Smooth muscle cell of the brain vasculature (primary cell): ENCODE measurements around the gene CHTOP.
"Not testable (repeated sequence)": the region's sequence is repeated elsewhere in the genome, so short reads cannot be mapped to it uniquely, and the experiment has no call there.

Experiments
- DNase-seq: peaks from one replicate; pipeline ENCODE4 v3.0.0-alpha.2; 2012; ENCODE audit warnings: low read depth, low spot score

Gene CHTOP

GRCh38 chr1:153659175-153659534, 25.3 kb downstream of the CHTOP start:
- DNase-seq = no peak

- DNase-seq = no peak
Observed at GRCh38 chr1:153659656-153660055, 25.8 kb downstream of the CHTOP start.

DNA sequence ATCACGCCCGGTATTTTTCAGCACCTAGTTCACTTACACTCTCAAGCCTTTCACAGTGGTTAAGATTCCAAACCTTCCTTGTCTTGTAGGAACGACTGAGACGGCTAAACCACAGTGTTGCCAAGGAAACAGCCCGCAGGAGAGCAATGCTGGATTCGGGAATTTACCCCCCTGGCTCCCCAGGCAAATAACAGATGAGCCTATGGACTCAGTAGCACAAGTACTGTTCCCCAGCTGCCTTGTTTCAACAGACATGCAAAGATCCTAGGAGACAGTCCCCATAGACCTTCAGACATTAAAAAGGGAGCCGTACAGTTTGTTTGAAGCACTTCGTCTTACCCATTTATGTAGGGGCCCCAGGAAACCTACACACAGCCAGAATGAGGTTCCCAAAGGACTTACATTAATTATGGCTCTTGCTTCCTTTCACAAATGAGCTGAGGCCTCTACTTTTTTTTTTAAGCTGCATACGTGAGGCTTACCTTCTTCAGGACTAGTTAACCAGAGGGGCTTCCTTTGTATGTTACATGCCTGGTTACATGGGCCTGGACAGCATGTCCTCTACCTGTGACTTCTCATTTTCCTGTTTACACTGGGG, 27.3 kb downstream of the CHTOP start:
- no peak for DNase-seq

- DNase-seq = no peak
Observed at GRCh38 chr1:153662269-153662668, 28.4 kb downstream of the CHTOP start.

DNA sequence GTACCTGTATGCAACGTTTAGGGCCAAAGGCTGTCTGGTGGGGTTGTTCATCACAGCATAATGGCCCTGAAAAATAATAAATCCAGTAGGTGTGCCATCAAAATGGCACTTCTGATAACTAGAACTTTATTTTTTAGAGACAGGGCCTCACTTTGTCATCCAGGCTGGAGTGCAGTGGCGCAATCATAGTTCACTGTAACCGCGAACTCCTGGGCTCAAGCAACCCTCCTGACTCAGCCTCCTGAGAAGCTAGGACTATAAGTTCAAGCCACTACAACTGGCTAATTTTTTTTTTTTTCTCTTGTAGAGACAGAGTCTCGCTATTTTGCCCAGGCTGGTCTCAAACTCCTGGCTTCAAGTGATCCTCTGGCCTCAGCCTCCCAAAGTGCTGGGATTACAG, 29.3 kb downstream of the CHTOP start:
- no peak for DNase-seq

- DNase-seq = no peak
Observed at GRCh38 chr1:153667439-153667838, 33.6 kb downstream of the CHTOP start.

DNA sequence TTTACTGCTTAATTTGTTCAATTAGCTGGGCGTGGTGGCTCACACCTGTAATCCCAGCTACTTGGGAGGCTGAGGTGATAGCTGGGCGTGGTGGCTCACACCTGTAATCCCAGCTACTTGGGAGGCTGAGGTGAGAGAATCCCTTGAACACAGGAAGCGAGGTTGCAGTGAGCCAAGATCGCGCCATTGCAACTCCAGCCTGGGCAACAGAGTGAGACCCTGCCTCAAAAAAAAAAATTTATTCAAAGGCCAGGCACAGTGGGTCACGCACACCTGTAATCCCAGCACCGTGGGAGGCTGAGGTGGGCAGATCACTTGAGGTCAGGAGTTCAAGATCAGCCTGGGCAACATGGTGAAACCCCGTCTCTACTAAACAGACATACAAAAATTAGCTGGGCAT, 34.8 kb downstream of the CHTOP start:
- not testable (repeated sequence) for DNase-seq

DNA sequence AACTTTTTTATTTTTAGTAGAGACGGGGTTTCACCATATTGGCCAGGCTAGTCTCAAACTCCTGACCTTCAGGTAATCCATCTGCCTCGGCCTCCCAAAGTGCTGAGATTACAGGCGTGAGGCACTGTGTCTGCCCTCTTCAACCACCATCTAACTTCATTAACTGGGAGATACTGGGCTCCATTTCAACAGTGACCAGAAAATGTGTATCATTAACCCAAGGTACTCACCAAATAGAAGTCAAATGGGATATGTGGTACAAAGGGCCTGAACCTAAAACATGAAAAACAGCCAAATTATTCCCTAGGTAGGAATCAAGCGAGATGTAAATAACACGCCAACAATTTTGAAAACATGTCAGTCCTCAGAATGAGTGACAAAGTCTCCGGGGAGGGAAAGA, 35.7 kb downstream of the CHTOP start:
- no peak for DNase-seq

DNA sequence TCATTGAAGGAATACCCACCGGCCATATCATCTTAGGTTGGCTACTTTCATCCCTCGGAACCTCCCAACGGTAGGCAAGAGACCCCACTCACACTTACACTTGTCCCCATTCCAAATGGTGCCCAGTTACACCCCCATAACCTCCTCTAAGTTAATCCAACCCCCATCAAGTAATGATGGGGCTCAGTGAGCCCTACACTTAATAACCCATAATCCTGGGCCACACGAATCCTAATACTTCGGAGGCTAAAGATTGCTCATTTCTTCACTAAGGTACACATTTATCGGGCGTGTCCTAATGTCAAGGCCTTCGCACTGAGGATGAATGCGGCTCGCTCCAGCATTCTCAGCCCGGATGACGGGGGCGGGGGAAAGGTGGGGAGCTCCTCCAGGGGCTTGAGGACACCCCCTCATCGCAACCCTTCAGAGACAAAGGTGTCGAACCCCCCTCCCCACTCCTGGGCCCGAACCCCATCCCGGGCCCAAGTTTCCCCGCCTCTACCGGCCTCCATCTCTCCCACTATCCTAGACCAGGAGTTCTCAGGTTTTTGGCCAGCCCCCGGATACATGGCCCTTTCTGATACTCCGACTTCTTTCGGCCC, 36.5 kb downstream of the CHTOP start:
- no peak for DNase-seq

- DNase-seq = peak; percentile 97
Observed at GRCh38 chr1:153670859-153671627, 37.2 kb downstream of the CHTOP start, which contains the start of gene ILF2. Gene ILF2 (minus strand): TSS chr1:153670993. CDS start chr1:153670922, 71 bp downstream.

DNA sequence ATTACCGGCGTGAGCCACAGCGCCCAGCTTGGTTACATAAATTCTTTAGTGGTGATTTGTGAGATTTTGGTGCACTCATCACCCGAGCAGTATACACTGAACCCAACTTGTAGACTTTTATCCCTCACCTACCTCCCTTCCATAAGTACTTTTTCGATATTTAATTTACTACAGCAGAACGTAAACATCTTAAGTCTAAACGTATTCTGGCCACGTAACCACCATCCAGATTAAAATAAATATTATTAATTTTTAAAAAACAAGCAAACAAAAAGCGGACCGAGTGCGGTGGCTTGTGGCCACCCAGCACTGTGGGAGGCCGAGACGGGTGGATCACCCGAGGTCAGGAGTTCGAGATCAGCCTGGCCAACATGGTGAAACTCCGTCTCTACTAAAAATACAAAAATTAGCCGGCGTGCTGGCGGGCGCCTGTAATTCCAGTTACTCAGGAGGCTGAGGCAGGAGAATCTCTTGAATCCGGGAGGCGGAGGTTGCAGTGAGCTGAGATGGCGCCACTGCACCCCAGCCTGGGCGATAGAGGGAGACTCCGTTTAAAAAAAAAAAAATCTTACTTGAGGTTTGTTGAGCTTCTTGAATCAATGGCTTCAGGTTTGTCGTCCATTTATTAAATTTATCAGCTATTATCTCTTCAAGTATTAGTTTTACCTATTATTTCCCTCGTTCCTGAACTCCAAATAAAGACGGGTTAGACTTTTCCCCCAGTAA, 37.9 kb downstream of the CHTOP start:
- not testable (repeated sequence) for DNase-seq

- no peak for DNase-seq
Observed at GRCh38 chr1:153673511-153673910, 39.6 kb downstream of the CHTOP start.

- DNase-seq = no peak
Observed at GRCh38 chr1:153677718-153678518, 44.1 kb downstream of the CHTOP start.

DNA sequence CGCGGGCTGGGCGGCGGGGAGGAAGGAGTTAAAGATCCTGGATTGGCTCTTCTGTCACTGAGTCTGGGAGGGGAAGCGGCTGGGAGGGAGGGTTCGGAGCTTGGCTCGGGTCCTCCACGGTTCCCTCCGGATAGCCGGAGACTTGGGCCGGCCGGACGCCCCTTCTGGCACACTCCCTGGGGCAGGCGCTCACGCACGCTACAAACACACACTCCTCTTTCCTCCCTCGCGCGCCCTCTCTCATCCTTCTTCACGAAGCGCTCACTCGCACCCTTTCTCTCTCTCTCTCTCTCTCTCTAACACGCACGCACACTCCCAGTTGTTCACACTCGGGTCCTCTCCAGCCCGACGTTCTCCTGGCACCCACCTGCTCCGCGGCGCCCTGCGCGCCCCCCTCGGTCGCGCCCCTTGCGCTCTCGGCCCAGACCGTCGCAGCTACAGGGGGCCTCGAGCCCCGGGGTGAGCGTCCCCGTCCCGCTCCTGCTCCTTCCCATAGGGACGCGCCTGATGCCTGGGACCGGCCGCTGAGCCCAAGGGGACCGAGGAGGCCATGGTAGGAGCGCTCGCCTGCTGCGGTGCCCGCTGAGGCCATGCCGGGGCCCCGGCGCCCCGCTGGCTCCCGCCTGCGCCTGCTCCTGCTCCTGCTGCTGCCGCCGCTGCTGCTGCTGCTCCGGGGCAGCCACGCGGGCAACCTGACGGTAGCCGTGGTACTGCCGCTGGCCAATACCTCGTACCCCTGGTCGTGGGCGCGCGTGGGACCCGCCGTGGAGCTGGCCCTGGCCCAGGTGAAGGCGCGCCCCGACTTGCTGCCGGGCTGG, 44.9 kb downstream of the CHTOP start, which contains the start of gene NPR1:
Gene NPR1, plus strand, starts transcription at position 170 of the 818 bp plus-strand sequence. Its CDS starts 421 bp downstream, at position 591.
- DNase-seq = no peak

DNA sequence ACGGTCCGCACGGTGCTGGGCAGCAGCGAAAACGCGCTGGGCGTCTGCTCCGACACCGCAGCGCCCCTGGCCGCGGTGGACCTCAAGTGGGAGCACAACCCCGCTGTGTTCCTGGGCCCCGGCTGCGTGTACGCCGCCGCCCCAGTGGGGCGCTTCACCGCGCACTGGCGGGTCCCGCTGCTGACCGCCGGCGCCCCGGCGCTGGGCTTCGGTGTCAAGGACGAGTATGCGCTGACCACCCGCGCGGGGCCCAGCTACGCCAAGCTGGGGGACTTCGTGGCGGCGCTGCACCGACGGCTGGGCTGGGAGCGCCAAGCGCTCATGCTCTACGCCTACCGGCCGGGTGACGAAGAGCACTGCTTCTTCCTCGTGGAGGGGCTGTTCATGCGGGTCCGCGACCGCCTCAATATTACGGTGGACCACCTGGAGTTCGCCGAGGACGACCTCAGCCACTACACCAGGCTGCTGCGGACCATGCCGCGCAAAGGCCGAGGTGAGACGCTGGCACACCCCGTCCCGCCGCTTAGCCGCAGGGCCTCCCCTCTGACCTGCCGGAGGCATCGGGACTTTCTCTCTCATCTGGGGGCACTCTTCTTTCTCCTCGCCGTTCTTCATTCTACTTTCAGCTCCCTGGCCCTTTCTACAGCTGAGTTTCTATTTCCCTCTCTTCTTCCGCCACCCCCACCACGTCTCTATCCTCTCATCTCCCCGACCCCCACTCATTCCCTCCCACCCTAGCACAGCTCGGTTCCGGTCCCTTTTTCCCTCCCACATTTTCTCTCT, 45.7 kb downstream of the CHTOP start:
- DNase-seq = no peak

- no peak for DNase-seq
Observed at GRCh38 chr1:153680120-153680403, 46.2 kb downstream of the CHTOP start.

DNA sequence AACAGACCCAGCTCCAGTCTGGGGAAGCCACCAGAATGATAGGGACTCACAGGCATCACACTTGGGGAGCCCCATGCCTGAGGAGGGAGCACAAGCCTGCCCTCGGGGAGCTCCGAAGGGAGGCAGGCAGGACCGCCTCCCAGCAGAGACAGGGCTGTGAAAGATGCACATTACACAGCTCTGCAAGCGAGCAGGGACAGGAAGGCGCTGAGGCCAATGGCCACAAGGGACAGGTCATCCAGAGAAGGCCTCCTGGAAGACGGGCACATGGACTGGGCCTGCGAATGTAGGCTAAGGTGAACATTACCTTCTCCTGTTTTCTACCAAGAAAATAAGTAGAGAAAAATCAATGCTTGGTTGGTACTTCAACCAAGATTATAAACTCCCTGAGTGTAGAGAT, 48.9 kb downstream of the CHTOP start:
- no peak for DNase-seq

GRCh38 chr1:153683854-153684253, 50.0 kb downstream of the CHTOP start:
- DNase-seq = no peak

DNA sequence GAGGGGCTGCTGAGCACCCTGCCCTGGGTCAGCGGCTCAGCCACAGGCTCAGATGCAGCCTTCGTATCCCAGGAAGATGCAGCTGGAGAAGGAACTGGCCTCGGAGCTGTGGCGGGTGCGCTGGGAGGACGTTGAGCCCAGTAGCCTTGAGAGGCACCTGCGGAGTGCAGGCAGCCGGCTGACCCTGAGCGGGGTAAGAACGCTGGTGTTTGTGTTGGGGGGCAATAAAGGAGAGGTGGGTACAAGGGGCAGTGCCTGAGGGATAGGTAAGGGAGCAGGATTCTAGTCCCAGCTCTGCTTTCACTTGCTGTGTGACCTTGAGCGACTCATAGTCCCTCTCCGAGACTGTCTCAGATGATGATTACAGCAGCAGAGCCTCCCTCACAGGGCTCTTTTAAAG, 51.0 kb downstream of the CHTOP start:
- no peak for DNase-seq
